ENCODE results near the gene MRGPRX3. TPM values are rescaled to one million over a fixed set of nuclear protein-coding genes. Genes with fewer than 3 reads are reported as not detected.
A peak's percentile ranks its signal among the peaks of the same experiment; 100 is the strongest.

Gene MRGPRX3
- total RNA-seq, 4 donors from 2014 or later: 0.29 to 0.44 TPM; not detected in 2

GRCh38 chr11:18151581-18151980 lies 19.2 kb downstream of the MRGPRX3 start:
- Histone ChIP-seq H3K27ac (no peak overlapping the region), H3K4me3 (no peak overlapping the region), H3K27me3 (peaks cover 0 to 7% (median 0%) of the 10 kb centered on the region in 4 donors), H3K4me1 (no peaks in the 10 kb centered on the region), H3K36me3 (no peaks in the 10 kb centered on the region), H3K9me3 (no peaks in the 10 kb centered on the region)
- no peak for TF ChIP-seq POLR2A (IDR thresholded peaks at IDR 0.05)
- no peak for TF ChIP-seq CTCF (IDR thresholded peaks at IDR 0.05)
- no peak for DNase-seq
- WGBS, 2 donors: 82 to 88% methylated on average over 3 of the region's 3 CpGs
- intact Hi-C loops (cut with DNase I): no loop called here

- intact Hi-C loops (cut with DNase I): no loop called here
- Histone ChIP-seq H3K4me3 (no peak overlapping the region), H3K27ac (no peak overlapping the region), H3K27me3 (peaks cover 0 to 8% (median 0%) of the 10 kb centered on the region in 4 donors), H3K9me3 (no peaks in the 10 kb centered on the region), H3K36me3 (no peaks in the 10 kb centered on the region), H3K4me1 (no peaks in the 10 kb centered on the region)
- TF ChIP-seq CTCF (IDR thresholded peaks at IDR 0.05): no peak
- DNase-seq: no peak
- 36 to 44% methylated on average over 1 of the region's 1 CpG for WGBS, 2 donors
These were observed 36.0 kb downstream of the MRGPRX3 start for GRCh38 chr11:18168372-18168771.

- TF ChIP-seq CTCF (IDR thresholded peaks at IDR 0.05) (peak in 3 of 6 experiments; percentile 30 to 59 (median 33)), POLR2A (IDR thresholded peaks at IDR 0.05) (no peak)
- Histone ChIP-seq H3K9me3 (no peaks in the 10 kb centered on the region), H3K36me3 (no peaks in the 10 kb centered on the region), H3K4me1 (no peaks in the 10 kb centered on the region), H3K27ac (no peak overlapping the region), H3K4me3 (no peak overlapping the region), H3K27me3 (peaks cover 0 to 10% (median 0%) of the 10 kb centered on the region in 4 donors)
- intact Hi-C loops (cut with DNase I): no loop called here
- 37 to 42% methylated on average over 4 of the region's 4 CpGs for WGBS, 2 donors
- no peak for DNase-seq
These were observed 39.1 kb downstream of the MRGPRX3 start for GRCh38 chr11:18171377-18172000.

GRCh38 chr11:18172666-18173065 lies 40.3 kb downstream of the MRGPRX3 start, which contains the start of gene MRGPRX4:
MRGPRX4 (plus strand) TSS chr11:18172837; CDS start chr11:18173257, 420 bp downstream.
- WGBS, 2 donors: 75 to 81% methylated on average over 3 of the region's 3 CpGs
- TF ChIP-seq POLR2A (IDR thresholded peaks at IDR 0.05): no peak
- no peak for TF ChIP-seq CTCF (IDR thresholded peaks at IDR 0.05)
- intact Hi-C loops (cut with DNase I): no loop called here

GRCh38 chr11:18173225-18173866 lies 41.0 kb downstream of the MRGPRX3 start:
- TF ChIP-seq CTCF (IDR thresholded peaks at IDR 0.05): no peak
- TF ChIP-seq POLR2A (IDR thresholded peaks at IDR 0.05): no peak
- no peaks in the 10 kb centered on the region for H3K4me1 ChIP-seq
- H3K9me3 ChIP-seq: no peaks in the 10 kb centered on the region
- no peak for DNase-seq
- no peak overlapping the region for H3K4me3 ChIP-seq
- peaks cover 0 to 21% (median 0%) of the 10 kb centered on the region in 4 donors for H3K27me3 ChIP-seq
- no peak overlapping the region for H3K27ac ChIP-seq
- 82 to 88% methylated on average over 23 to 28 of the region's 28 CpGs for WGBS, 2 donors
- no peaks in the 10 kb centered on the region for H3K36me3 ChIP-seq
- intact Hi-C loops (cut with DNase I): no loop called here

More at GRCh38 chr11:18172666-18173065, 40.3 kb downstream of the MRGPRX3 start, which contains the start of gene MRGPRX4:
- Histone ChIP-seq H3K36me3 (no peaks in the 10 kb centered on the region), H3K4me1 (no peaks in the 10 kb centered on the region), H3K27ac (no peak within 1 kb of the TSS), H3K9me3 (no peaks in the 10 kb centered on the region), H3K4me3 (no peak within 1 kb of the TSS), H3K27me3 (peaks cover 0 to 16% (median 0%) of the 10 kb centered on the region in 4 donors)
- DNase-seq: no peak
